Right lobe of liver (tissue), 4 donors: ENCODE measurements around the gene RBM5.

Source experiments
- CTCF ChIP-seq, 4 donors: fragments of 200-600 bp in 3 of 4; fragments of 450-650 bp in 1 of 4; IDR thresholded peaks; one replicate each; pipeline versions ENCODE4 v1.5.1 to v1.8.0; 2016 to 2022; ENCODE audit warnings: antibody characterized with exemption in 4 of 4, mild to moderate bottlenecking in 2 of 4
- POLR2A ChIP-seq: fragments of 450-650 bp; IDR thresholded peaks from one replicate; pipeline ENCODE4 v1.6.1; 2017; ENCODE audit warnings: antibody characterized with exemption, mild to moderate bottlenecking
- donor health status: DM: no; HTN: no; CAD: no.
- donor health status: DM: no; HTN: no; CAD: no.
- donor health status: DM: no; HTN: yes; CAD: no.

DNA sequence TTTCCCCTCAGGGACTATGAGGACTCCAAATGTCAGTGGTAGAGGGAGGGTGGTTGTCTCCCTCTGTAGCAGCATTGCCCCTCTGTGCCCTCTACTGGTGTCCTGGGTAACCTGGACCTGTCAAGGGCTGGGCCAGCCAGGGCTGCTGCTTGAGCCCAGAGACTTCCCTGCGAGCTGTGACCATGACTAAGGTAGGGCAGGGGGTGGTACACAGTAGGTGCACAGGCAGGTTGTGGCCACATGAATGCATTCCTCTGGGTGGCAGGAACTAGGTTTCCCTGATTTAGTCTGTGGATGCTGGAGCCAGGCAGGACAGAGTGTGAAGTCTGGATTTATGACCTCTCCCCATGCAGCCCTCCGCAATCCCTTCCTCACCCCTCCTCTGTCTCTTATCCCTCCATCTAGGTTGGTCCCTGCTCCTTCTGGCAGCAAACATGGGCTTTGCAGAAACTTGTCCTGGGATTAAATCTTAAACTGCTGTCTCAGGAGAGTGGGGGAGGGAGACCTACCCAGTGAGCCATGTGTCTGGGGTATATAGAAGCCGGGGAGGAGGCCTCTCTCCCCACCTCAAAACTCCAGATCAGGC is 57.7 kb downstream of the RBM5 start:
- TF ChIP-seq CTCF (IDR thresholded peaks at IDR 0.05) = no peak
- TF ChIP-seq POLR2A = no peak
